ENCODE data around the gene INHBC.
A peak's percentile ranks its signal among the peaks of the same experiment; 100 is the strongest.

Gene INHBC

DNA sequence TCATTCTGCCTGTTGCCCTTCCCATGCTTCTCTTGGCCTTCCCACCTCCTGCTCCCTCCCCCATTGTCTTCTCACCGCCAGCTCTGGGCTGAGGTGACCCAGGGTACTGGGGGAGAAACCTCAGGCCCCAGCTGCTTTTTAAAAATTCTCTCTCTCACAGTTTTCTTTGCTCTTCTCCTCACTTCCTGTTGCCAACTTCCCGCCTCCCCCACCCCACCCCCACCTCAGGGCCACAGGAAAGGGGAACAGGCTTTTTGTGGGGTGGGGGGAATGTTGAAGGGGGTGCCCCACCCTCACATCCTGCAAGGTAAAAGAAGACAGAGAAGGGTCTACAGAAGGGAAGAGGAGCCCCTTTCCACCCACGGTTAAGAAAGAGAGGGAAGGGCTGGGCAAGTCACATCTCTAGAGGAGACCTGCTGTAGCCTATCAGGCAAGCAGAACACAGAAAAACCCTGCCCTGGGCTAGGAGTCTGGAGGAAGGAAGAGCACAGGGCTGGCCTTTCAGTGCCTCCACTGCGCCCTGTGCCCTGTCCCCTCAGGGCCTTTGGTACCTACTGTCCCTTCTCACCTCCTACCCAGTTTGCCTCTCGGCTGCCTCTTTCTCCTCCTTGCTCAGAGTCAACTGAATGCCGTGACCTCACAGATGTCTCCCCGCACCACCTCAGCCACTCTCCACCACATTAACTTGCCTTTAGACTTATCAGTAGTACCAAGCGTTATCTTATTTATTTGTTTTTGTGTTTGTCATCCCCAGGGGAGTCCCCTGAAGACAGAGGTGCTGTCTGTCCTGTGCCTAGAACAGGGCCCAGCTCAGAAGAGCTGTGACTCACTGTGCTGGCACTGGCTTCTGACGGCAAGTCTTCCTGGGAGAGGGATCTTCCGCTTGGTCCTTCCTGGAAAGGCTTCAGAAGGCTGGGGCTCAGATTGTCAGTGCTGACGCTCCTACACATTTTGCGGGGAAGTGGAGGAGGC lies 43.4 kb downstream of the INHBC start:
- H3K36me3 ChIP-seq (ENCODE audit: control insufficient read depth in 2 of 2, insufficient read depth in 1 of 2, low read length in 2 of 2), result no peaks in the 10 kb centered on the region
- H3K27ac ChIP-seq (ENCODE audit: extremely low read depth, low read depth, low read length), result no peak overlapping the region
- ChIA-PET POLR2A (interaction anchor here (0.5 kb wide), 1 partner anchor 16 kb away, joined by 3 read pairs; no protein-coding TSS in a partner anchor), CTCF (interaction anchor here (0.6 to 1.7 kb wide), 5 partner anchors 16 to 264 kb away, joined by 3 to 4 read pairs (median 4); partner anchors contain the start of genes GLI1 and INHBE)
- no peak overlapping the region for H3K4me3 ChIP-seq (ENCODE audit: low read depth, low read length)
- H3K9me3 ChIP-seq (ENCODE audit: control insufficient read depth, insufficient read depth, low read depth, low read length), result no peaks in the 10 kb centered on the region
- TF ChIP-seq ZNF530 (tag by site-specific recombination; IDR thresholded peaks at IDR 0.05; ENCODE audit: low read depth), result no peak
- 0 out of 2 replicates have a peak, but pooled peaks have one; percentile 34 for TF ChIP-seq ZNF335 (tag by site-specific recombination; conservative IDR thresholded peaks at IDR 0.05)
- peak; percentile 26; the same call in 1 of the 2 replicates for TF ChIP-seq ZBTB21 (tag by site-specific recombination; IDR thresholded peaks at IDR 0.05)
- TF ChIP-seq ZNF561 (tag by site-specific recombination; IDR thresholded peaks at IDR 0.05; ENCODE audit: borderline replicate concordance), result no peak
- TF ChIP-seq, protein P1, sequence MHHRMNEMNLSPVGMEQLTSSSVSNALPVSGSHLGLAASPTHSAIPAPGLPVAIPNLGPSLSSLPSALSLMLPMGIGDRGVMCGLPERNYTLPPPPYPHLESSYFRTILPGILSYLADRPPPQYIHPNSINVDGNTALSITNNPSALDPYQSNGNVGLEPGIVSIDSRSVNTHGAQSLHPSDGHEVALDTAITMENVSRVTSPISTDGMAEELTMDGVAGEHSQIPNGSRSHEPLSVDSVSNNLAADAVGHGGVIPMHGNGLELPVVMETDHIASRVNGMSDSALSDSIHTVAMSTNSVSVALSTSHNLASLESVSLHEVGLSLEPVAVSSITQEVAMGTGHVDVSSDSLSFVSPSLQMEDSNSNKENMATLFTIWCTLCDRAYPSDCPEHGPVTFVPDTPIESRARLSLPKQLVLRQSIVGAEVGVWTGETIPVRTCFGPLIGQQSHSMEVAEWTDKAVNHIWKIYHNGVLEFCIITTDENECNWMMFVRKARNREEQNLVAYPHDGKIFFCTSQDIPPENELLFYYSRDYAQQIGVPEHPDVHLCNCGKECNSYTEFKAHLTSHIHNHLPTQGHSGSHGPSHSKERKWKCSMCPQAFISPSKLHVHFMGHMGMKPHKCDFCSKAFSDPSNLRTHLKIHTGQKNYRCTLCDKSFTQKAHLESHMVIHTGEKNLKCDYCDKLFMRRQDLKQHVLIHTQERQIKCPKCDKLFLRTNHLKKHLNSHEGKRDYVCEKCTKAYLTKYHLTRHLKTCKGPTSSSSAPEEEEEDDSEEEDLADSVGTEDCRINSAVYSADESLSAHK (tag by site-specific recombination; IDR thresholded peaks at IDR 0.05), result no peak
- no peak for TF ChIP-seq ZBTB7A (tag by site-specific recombination; IDR thresholded peaks at IDR 0.05; ENCODE audit: low read depth)
- TF ChIP-seq ZBTB17 (tag by site-specific recombination; IDR thresholded peaks at IDR 0.05), result 0 out of 2 replicates have a peak, but pooled peaks have one; percentile 19
- TF ChIP-seq SP7 (tag by site-specific recombination; IDR thresholded peaks at IDR 0.05), result no peak
- TF ChIP-seq ZNF350 (tag by site-specific recombination; IDR thresholded peaks at IDR 0.05), result no peak
- TF ChIP-seq ZSCAN30 (tag by site-specific recombination; IDR thresholded peaks at IDR 0.05), result no peak
- 0 out of 2 replicates have a peak, but pooled peaks have one; percentile 7 for TF ChIP-seq ZNF600 (tag by site-specific recombination; IDR thresholded peaks at IDR 0.05)
- TF ChIP-seq ZNF133 (tag by site-specific recombination; IDR thresholded peaks at IDR 0.05), result no peak
- peak; percentile 51; the same call in 1 of the 2 replicates for TF ChIP-seq ZNF629 (tag by site-specific recombination; IDR thresholded peaks at IDR 0.05)
- no peak for TF ChIP-seq ZNF658 (tag by site-specific recombination; IDR thresholded peaks at IDR 0.05)
- H3K4me1 ChIP-seq (ENCODE audit: control insufficient read depth, insufficient read depth, low read length), result no peaks in the 10 kb centered on the region

DNA sequence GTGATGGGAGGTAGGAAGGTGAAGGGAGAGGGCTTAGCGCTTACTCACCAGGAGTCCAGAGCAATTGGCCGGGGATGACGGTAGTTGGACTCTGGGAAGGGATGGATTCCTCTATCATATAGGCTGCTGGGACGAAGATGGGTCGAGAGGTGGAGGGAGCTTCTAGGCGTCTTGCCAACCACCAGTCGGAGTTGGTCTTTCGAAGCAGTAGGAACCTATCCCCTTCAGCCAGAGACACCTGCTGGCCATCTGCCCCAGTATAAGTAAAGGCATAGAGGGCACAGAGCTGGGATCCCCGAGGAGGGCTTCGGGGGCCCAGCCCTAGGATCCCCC lies 44.4 kb downstream of the INHBC start:
- ChIA-PET POLR2A (interaction anchor here (0.6 kb wide), 1 partner anchor 16 kb away, joined by 3 read pairs; no protein-coding TSS in a partner anchor), CTCF (interaction anchor here (1.0 kb wide), 1 partner anchor 20 kb away, joined by 4 read pairs; the partner anchor contains the start of gene GLI1)
- no peak for TF ChIP-seq ZNF416 (tag by site-specific recombination; IDR thresholded peaks at IDR 0.05)
- TF ChIP-seq ZNF843 (tag by site-specific recombination; IDR thresholded peaks at IDR 0.05), result no peak
- TF ChIP-seq, protein P2, sequence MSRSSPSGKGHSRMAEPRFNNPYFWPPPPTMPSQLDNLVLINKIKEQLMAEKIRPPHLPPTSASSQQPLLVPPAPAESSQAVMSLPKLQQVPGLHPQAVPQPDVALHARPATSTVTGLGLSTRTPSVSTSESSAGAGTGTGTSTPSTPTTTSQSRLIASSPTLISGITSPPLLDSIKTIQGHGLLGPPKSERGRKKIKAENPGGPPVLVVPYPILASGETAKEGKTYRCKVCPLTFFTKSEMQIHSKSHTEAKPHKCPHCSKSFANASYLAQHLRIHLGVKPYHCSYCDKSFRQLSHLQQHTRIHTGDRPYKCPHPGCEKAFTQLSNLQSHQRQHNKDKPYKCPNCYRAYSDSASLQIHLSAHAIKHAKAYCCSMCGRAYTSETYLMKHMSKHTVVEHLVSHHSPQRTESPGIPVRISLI (tag by site-specific recombination; IDR thresholded peaks at IDR 0.05), result no peak
- no peak for TF ChIP-seq ZNF114 (tag by site-specific recombination; IDR thresholded peaks at IDR 0.05)
- no peak for TF ChIP-seq ZNF560 (tag by site-specific recombination; IDR thresholded peaks at IDR 0.05; ENCODE audit: borderline replicate concordance)
- no peak for TF ChIP-seq ZNF658 (tag by site-specific recombination; IDR thresholded peaks at IDR 0.05)
- no peak for TF ChIP-seq ZNF121 (tag by site-specific recombination; IDR thresholded peaks at IDR 0.05)
- TF ChIP-seq ZNF146 (tag by site-specific recombination; IDR thresholded peaks at IDR 0.05), result no peak
- TF ChIP-seq ZNF596 (tag by site-specific recombination; IDR thresholded peaks at IDR 0.05), result no peak
- TF ChIP-seq, protein P3, sequence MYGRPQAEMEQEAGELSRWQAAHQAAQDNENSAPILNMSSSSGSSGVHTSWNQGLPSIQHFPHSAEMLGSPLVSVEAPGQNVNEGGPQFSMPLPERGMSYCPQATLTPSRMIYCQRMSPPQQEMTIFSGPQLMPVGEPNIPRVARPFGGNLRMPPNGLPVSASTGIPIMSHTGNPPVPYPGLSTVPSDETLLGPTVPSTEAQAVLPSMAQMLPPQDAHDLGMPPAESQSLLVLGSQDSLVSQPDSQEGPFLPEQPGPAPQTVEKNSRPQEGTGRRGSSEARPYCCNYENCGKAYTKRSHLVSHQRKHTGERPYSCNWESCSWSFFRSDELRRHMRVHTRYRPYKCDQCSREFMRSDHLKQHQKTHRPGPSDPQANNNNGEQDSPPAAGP (tag by site-specific recombination; IDR thresholded peaks at IDR 0.05), result no peak
- no peak overlapping the region for H3K27ac ChIP-seq (ENCODE audit: extremely low read depth, low read depth, low read length)
- no peaks in the 10 kb centered on the region for H3K4me1 ChIP-seq (ENCODE audit: control insufficient read depth, insufficient read depth, low read length)
- H3K36me3 ChIP-seq (ENCODE audit: control insufficient read depth in 2 of 2, insufficient read depth in 1 of 2, low read length in 2 of 2), result no peaks in the 10 kb centered on the region
- H3K9me3 ChIP-seq (ENCODE audit: control insufficient read depth, insufficient read depth, low read depth, low read length), result no peaks in the 10 kb centered on the region
- H3K4me3 ChIP-seq (ENCODE audit: low read depth, low read length), result no peak overlapping the region
